Activated CD8-positive, alpha-beta memory T cell treated with anti-CD3 and anti-CD28 coated beads for 36 hours (primary cell): ENCODE measurements around the gene LIME1. TPM values are rescaled to one million over a fixed set of nuclear protein-coding genes. Genes with fewer than 3 reads are reported as not detected.

Experiments used
- total RNA-seq, 2 experiments: library from RNA; stranded (reverse); gene quantifications; one replicate each; pipeline ENCODE4 v1.2.3, GENCODE V29; 2021

LIME1 gene
- total RNA-seq, 2 experiments from 2014 or later, result 9.9 to 10.8 TPM

Other genes with a start within 250 kb of the LIME1 start
- gene EEF1A2, start 237.6 kb upstream of the LIME1 start, total RNA-seq, result under 1 TPM in 1 of 2 experiments, not detected in 1; 0.13 TPM
- gene PPDPF, start 215.9 kb upstream of the LIME1 start, total RNA-seq, result 100 to 1,000 TPM; 163 to 166 TPM
- under 1 TPM; 0.15 TPM for gene PTK6, start 199.3 kb upstream of the LIME1 start, total RNA-seq
- gene SRMS, start 188.9 kb upstream of the LIME1 start, total RNA-seq, result not detected
- under 1 TPM; 0.08 to 0.19 TPM for gene FNDC11, start 182.5 kb upstream of the LIME1 start, total RNA-seq
- 1 to 10 TPM; 4.8 TPM for gene HELZ2, start 162.4 kb upstream of the LIME1 start, total RNA-seq
- 10 to 100 TPM; 12.7 to 13.3 TPM for gene GMEB2, start 109.6 kb upstream of the LIME1 start, total RNA-seq
- 10 to 100 TPM; 14.5 to 16.2 TPM for gene STMN3, start 83.2 kb upstream of the LIME1 start, total RNA-seq
- 10 to 100 TPM; 51.2 to 56.8 TPM for gene RTEL1, start 78.4 kb upstream of the LIME1 start, total RNA-seq
- not detected for gene TNFRSF6B, start 40.0 kb upstream of the LIME1 start, total RNA-seq
- gene ARFRP1, start 28.7 kb upstream of the LIME1 start, total RNA-seq, result 10 to 100 TPM; 63.7 to 65.2 TPM
- gene ZGPAT, start 28.6 kb upstream of the LIME1 start, total RNA-seq, result 10 to 100 TPM; 24.9 to 25.1 TPM
- 10 to 100 TPM; 31.0 to 34.4 TPM for gene SLC2A4RG, start 3.1 kb downstream of the LIME1 start, total RNA-seq
- gene ZBTB46, start 94.6 kb downstream of the LIME1 start, total RNA-seq, result under 1 TPM; 0.25 TPM
- under 1 TPM in 1 of 2 experiments, not detected in 1; 0.13 TPM for gene ABHD16B, start 124.8 kb downstream of the LIME1 start, total RNA-seq
- gene TPD52L2, start 128.6 kb downstream of the LIME1 start, total RNA-seq, result 10 to 100 TPM; 62.7 to 67.0 TPM
- 10 to 100 TPM; 40.3 TPM for gene DNAJC5, start 158.5 kb downstream of the LIME1 start, total RNA-seq
- 10 to 100 TPM; 32.9 to 35.2 TPM for gene UCKL1, start 219.8 kb downstream of the LIME1 start, total RNA-seq
- gene ZNF512B, start 233.3 kb downstream of the LIME1 start, total RNA-seq, result 10 to 100 TPM; 11.3 to 12.1 TPM
- 10 to 100 TPM; 19.0 to 20.5 TPM for gene SAMD10, start 243.0 kb downstream of the LIME1 start, total RNA-seq
- 10 to 100 TPM; 66.5 to 67.7 TPM for gene PRPF6, start 244.5 kb downstream of the LIME1 start, total RNA-seq